Measurements from ENCODE around the gene RPS6KA2.

Gene RPS6KA2

GRCh38 chr6:166560222-166560621 lies 66.8 kb downstream of the RPS6KA2 start:
- Histone ChIP-seq H3K27me3 (replicated peaks; ENCODE audit: control insufficient read depth, insufficient read depth, low read length) (no peaks in the 10 kb centered on the region), H3K4me3 (replicated peaks; ENCODE audit: low read depth, low read length) (no peak overlapping the region), H3K36me3 (ENCODE audit: control insufficient read depth, insufficient read depth, low read length) (no peaks in the 10 kb centered on the region)
- TF ChIP-seq, protein P1, sequence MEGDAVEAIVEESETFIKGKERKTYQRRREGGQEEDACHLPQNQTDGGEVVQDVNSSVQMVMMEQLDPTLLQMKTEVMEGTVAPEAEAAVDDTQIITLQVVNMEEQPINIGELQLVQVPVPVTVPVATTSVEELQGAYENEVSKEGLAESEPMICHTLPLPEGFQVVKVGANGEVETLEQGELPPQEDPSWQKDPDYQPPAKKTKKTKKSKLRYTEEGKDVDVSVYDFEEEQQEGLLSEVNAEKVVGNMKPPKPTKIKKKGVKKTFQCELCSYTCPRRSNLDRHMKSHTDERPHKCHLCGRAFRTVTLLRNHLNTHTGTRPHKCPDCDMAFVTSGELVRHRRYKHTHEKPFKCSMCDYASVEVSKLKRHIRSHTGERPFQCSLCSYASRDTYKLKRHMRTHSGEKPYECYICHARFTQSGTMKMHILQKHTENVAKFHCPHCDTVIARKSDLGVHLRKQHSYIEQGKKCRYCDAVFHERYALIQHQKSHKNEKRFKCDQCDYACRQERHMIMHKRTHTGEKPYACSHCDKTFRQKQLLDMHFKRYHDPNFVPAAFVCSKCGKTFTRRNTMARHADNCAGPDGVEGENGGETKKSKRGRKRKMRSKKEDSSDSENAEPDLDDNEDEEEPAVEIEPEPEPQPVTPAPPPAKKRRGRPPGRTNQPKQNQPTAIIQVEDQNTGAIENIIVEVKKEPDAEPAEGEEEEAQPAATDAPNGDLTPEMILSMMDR (IDR thresholded peaks at IDR 0.05; ENCODE audit: insufficient read depth, low read length, poor library complexity, severe bottlenecking), result no peak
- DNase-seq (ENCODE audit: extremely low read depth, insufficient read length), result no peak

GRCh38 chr6:166559662-166560061 lies 67.4 kb downstream of the RPS6KA2 start:
- DNase-seq (ENCODE audit: extremely low read depth, insufficient read length), result no peak
- TF ChIP-seq, protein P1 (IDR thresholded peaks at IDR 0.05; ENCODE audit: insufficient read depth, low read length, poor library complexity, severe bottlenecking), result no peak
- H3K36me3 ChIP-seq (ENCODE audit: control insufficient read depth, insufficient read depth, low read length), result no peaks in the 10 kb centered on the region
- H3K27me3 ChIP-seq (replicated peaks; ENCODE audit: control insufficient read depth, insufficient read depth, low read length), result no peaks in the 10 kb centered on the region
- no peak overlapping the region for H3K4me3 ChIP-seq (replicated peaks; ENCODE audit: low read depth, low read length)

- Histone ChIP-seq H3K27me3 (replicated peaks; ENCODE audit: control insufficient read depth, insufficient read depth, low read length) (no peaks in the 10 kb centered on the region), H3K4me3 (replicated peaks; ENCODE audit: low read depth, low read length) (no peak overlapping the region), H3K36me3 (ENCODE audit: control insufficient read depth, insufficient read depth, low read length) (no peaks in the 10 kb centered on the region)
- no peak for DNase-seq (ENCODE audit: extremely low read depth, insufficient read length)
- TF ChIP-seq, protein P1 (IDR thresholded peaks at IDR 0.05; ENCODE audit: insufficient read depth, low read length, poor library complexity, severe bottlenecking), result no peak
Measured at GRCh38 chr6:166559211-166559610, 67.8 kb downstream of the RPS6KA2 start.

- H3K36me3 ChIP-seq (ENCODE audit: control insufficient read depth, insufficient read depth, low read length), result no peaks in the 10 kb centered on the region
Measured at GRCh38 chr6:166558156-166559005, 68.7 kb downstream of the RPS6KA2 start.

GRCh38 chr6:166556863-166557322 lies 70.2 kb downstream of the RPS6KA2 start:
- DNase-seq (ENCODE audit: extremely low read depth, insufficient read length), result no peak
- Histone ChIP-seq H3K27me3 (replicated peaks; ENCODE audit: control insufficient read depth, insufficient read depth, low read length) (no peaks in the 10 kb centered on the region), H3K4me3 (replicated peaks; ENCODE audit: low read depth, low read length) (no peak overlapping the region), H3K36me3 (ENCODE audit: control insufficient read depth, insufficient read depth, low read length) (no peaks in the 10 kb centered on the region)
- TF ChIP-seq, protein P1 (IDR thresholded peaks at IDR 0.05; ENCODE audit: insufficient read depth, low read length, poor library complexity, severe bottlenecking), result no peak

More at GRCh38 chr6:166558156-166559005, 68.7 kb downstream of the RPS6KA2 start:
- no peak for DNase-seq (ENCODE audit: extremely low read depth, insufficient read length)
- TF ChIP-seq, protein P1 (IDR thresholded peaks at IDR 0.05; ENCODE audit: insufficient read depth, low read length, poor library complexity, severe bottlenecking), result no peak
- no peaks in the 10 kb centered on the region for H3K27me3 ChIP-seq (replicated peaks; ENCODE audit: control insufficient read depth, insufficient read depth, low read length)
- no peak overlapping the region for H3K4me3 ChIP-seq (replicated peaks; ENCODE audit: low read depth, low read length)
